ENCODE results near the gene MAPKAPK3. TPM values are rescaled to one million over a fixed set of nuclear protein-coding genes. Genes with fewer than 3 reads are reported as not detected.

The MAPKAPK3 gene
- total RNA-seq, 1 donor from 2014 or later, result 10.7 TPM

- Mint-ChIP-seq H3K27ac (ENCODE audit: unreplicated experiment) (no peak overlapping the region), H3K27me3 (ENCODE audit: unreplicated experiment) (peaks cover 9% of the 10 kb centered on the region), H3K9me3 (ENCODE audit: unreplicated experiment) (peaks cover 4% of the 10 kb centered on the region), H3K4me3 (ENCODE audit: unreplicated experiment) (no peak overlapping the region), H3K4me1 (ENCODE audit: low read depth, unreplicated experiment) (peaks cover 12% of the 10 kb centered on the region), H3K36me3 (ENCODE audit: unreplicated experiment) (peaks cover 4% of the 10 kb centered on the region)
- DNase-seq, result no peak
- no peak for TF ChIP-seq CTCF (IDR thresholded peaks at IDR 0.05; ENCODE audit: partially characterized antibody, unreplicated experiment)
Observed at GRCh38 chr3:50653937-50654595, 37.1 kb downstream of the MAPKAPK3 start.

GRCh38 chr3:50655009-50655830, 38.3 kb downstream of the MAPKAPK3 start:
- peaks cover 4% of the 10 kb centered on the region for H3K9me3 Mint-ChIP-seq (ENCODE audit: unreplicated experiment)
- no peak for DNase-seq
- H3K27ac Mint-ChIP-seq (ENCODE audit: unreplicated experiment), result no peak overlapping the region
- peaks cover 2% of the 10 kb centered on the region for H3K4me1 Mint-ChIP-seq (ENCODE audit: low read depth, unreplicated experiment)
- TF ChIP-seq CTCF (IDR thresholded peaks at IDR 0.05; ENCODE audit: partially characterized antibody, unreplicated experiment), result no peak
- H3K4me3 Mint-ChIP-seq (ENCODE audit: unreplicated experiment), result no peak overlapping the region
- peaks cover 10% of the 10 kb centered on the region for H3K27me3 Mint-ChIP-seq (ENCODE audit: unreplicated experiment)
- peaks cover 4% of the 10 kb centered on the region for H3K36me3 Mint-ChIP-seq (ENCODE audit: unreplicated experiment)

GRCh38 chr3:50656417-50657195, 39.7 kb downstream of the MAPKAPK3 start:
- no peak for TF ChIP-seq CTCF (IDR thresholded peaks at IDR 0.05; ENCODE audit: partially characterized antibody, unreplicated experiment)
- Mint-ChIP-seq H3K9me3 (ENCODE audit: unreplicated experiment) (peaks cover 4% of the 10 kb centered on the region), H3K4me1 (ENCODE audit: low read depth, unreplicated experiment) (no peaks in the 10 kb centered on the region), H3K4me3 (ENCODE audit: unreplicated experiment) (no peak overlapping the region), H3K27ac (ENCODE audit: unreplicated experiment) (no peak overlapping the region), H3K36me3 (ENCODE audit: unreplicated experiment) (peaks cover 5% of the 10 kb centered on the region), H3K27me3 (ENCODE audit: unreplicated experiment) (peaks cover 9% of the 10 kb centered on the region)
- no peak for DNase-seq

- Mint-ChIP-seq H3K4me3 (ENCODE audit: unreplicated experiment) (no peak overlapping the region), H3K27me3 (ENCODE audit: unreplicated experiment) (peaks cover 9% of the 10 kb centered on the region), H3K27ac (ENCODE audit: unreplicated experiment) (no peak overlapping the region), H3K36me3 (ENCODE audit: unreplicated experiment) (peaks cover 8% of the 10 kb centered on the region), H3K9me3 (ENCODE audit: unreplicated experiment) (peaks cover 4% of the 10 kb centered on the region), H3K4me1 (ENCODE audit: low read depth, unreplicated experiment) (no peaks in the 10 kb centered on the region)
- no peak for TF ChIP-seq CTCF (IDR thresholded peaks at IDR 0.05; ENCODE audit: partially characterized antibody, unreplicated experiment)
- DNase-seq, result no peak
Observed at GRCh38 chr3:50657407-50657806, 40.5 kb downstream of the MAPKAPK3 start.

Data from glutamatergic neuron (in vitro differentiated cells).